GM12864 (cell line): ENCODE measurements around the gene OLR1.
A peak's percentile ranks its signal among the peaks of the same experiment; 100 is the strongest.
"Not testable (repeated sequence)": the region's sequence is repeated elsewhere in the genome, so short reads cannot be mapped to it uniquely, and the experiment has no call there.

Experiments
- DNase-seq: peaks from one replicate; pipeline ENCODE4 v3.0.0-alpha.2; 2011; ENCODE audit warnings: low read depth
- H3K4me3 ChIP-seq: 2 replicates; pipeline ENCODE4 v1.5.1; 2011; ENCODE audit warnings: mild to moderate bottlenecking, low read depth, low read length, control low read depth
- CTCF ChIP-seq: IDR thresholded peaks from 2 replicates; pipeline ENCODE4 v1.5.1; 2011; ENCODE audit warnings: low read depth, mild to moderate bottlenecking, moderate library complexity, low read length, control low read depth, inconsistent platforms; ENCODE audit errors: missing control alignments

OLR1 gene

GRCh38 chr12:10190558-10191388 lies 18.8 kb upstream of the OLR1 start:
- TF ChIP-seq CTCF = peak; percentile 90
- DNase-seq = no peak
- H3K4me3 ChIP-seq = no peak overlapping the region

- no peak for TF ChIP-seq CTCF
- no peak for DNase-seq
- no peak overlapping the region for H3K4me3 ChIP-seq
These were observed 17.7 kb upstream of the OLR1 start for GRCh38 chr12:10189653-10190052.

GRCh38 chr12:10186958-10187357 lies 15.0 kb upstream of the OLR1 start:
- H3K4me3 ChIP-seq, DNase-seq: not testable (repeated sequence)

GRCh38 chr12:10186299-10186698 lies 14.4 kb upstream of the OLR1 start:
- DNase-seq = no peak
- no peak for TF ChIP-seq CTCF
- H3K4me3 ChIP-seq = no peak overlapping the region

GRCh38 chr12:10184261-10184843 lies 12.4 kb upstream of the OLR1 start:
- TF ChIP-seq CTCF = no peak
- H3K4me3 ChIP-seq = no peak overlapping the region
- DNase-seq = no peak

GRCh38 chr12:10182354-10183049 lies 10.6 kb upstream of the OLR1 start:
- no peak for DNase-seq
- TF ChIP-seq CTCF = no peak

GRCh38 chr12:10179776-10180181 lies 7.8 kb upstream of the OLR1 start:
- no peak for TF ChIP-seq CTCF
- DNase-seq = no peak
- no peak overlapping the region for H3K4me3 ChIP-seq

More at GRCh38 chr12:10182354-10183049, 10.6 kb upstream of the OLR1 start:
- H3K4me3 ChIP-seq = no peak overlapping the region
